ENCODE data around the gene CUBN.

- TF ChIP-seq POLR2A (IDR thresholded peaks at IDR 0.05) (no peak), CTCF (IDR thresholded peaks at IDR 0.05) (no peak)
Measured at GRCh38 chr10:16947069-16947468, 182.5 kb downstream of the CUBN start.

Measured in tibial nerve (tissue), 3 donors.